ENCODE results near the gene TCOF1. TPM values are rescaled to one million over a fixed set of nuclear protein-coding genes. Genes with fewer than 3 reads are reported as not detected.

The TCOF1 gene
- total and polyA plus RNA-seq, 2 donors (not counting 3 experiments of a cell fraction or from before 2014, with no cell fraction given): 11.2 to 52.0 TPM

- Histone ChIP-seq H3K9me1 (replicated peaks; ENCODE audit: control insufficient read depth, extremely low read depth, insufficient read depth, low read length) (no peaks in the 10 kb centered on the region), H3K27ac (ENCODE audit: insufficient read depth, low read depth, low read length) (no peak overlapping the region), H3K79me2 (ENCODE audit: control insufficient read depth, insufficient read depth, low read length) (no peaks in the 10 kb centered on the region), H3K9me3 (replicated peaks; ENCODE audit: control insufficient read depth, insufficient read depth, low read length) (no peaks in the 10 kb centered on the region), H3K4me2 (ENCODE audit: insufficient read depth, low read length) (no peak overlapping the region), H3K27me3 (ENCODE audit: control insufficient read depth in 2 of 2, insufficient read depth in 2 of 2, low read length in 2 of 2) (no peaks in the 10 kb centered on the region), H3K9ac (replicated peaks; ENCODE audit: extremely low read depth, insufficient read depth, low read length) (no peak overlapping the region), H3K4me3 (replicated peaks in 1 of 3; ENCODE audit: insufficient read depth in 1 of 3, low read depth in 1 of 3, low read length in 3 of 3) (no peak overlapping the region), H4K20me1 (replicated peaks; ENCODE audit: control insufficient read depth, extremely low read depth, insufficient read depth, low read length) (no peaks in the 10 kb centered on the region), H3K4me1 (ENCODE audit: control insufficient read depth, extremely low read depth, insufficient read depth, low read length) (peaks cover 3% of the 10 kb centered on the region), H2AFZ (ENCODE audit: low read depth, low read length) (no peak overlapping the region), H3K36me3 (ENCODE audit: control insufficient read depth in 2 of 2, extremely low read depth in 1 of 2, insufficient read depth in 2 of 2, low read length in 2 of 2) (no peaks in the 10 kb centered on the region)
- intact Hi-C loops (cut with micrococcal nuclease) (no loop called here), dilution Hi-C loops (cut with MboI; ENCODE audit: extremely low pct_ligation_motif_present, low sequenced_read_pairs) (no loop called here)
- ChIA-PET POLR2A (no interaction called here), CTCF (interaction anchor here (1.3 to 3.0 kb wide), 5 partner anchors 13 to 84 kb away, joined by 5 to 25 read pairs (median 10); no protein-coding TSS in a partner anchor)
- no peak for DNase-seq (ENCODE audit: low read depth, low spot score)
- no TSS peak for BruUV-seq (replicated peaks)
- FAIRE-seq: no peak
- TF ChIP-seq JUN (IDR thresholded peaks at IDR 0.05; ENCODE audit: borderline replicate concordance, insufficient read depth, insufficient read length, low read depth): no peak
Measured at GRCh38 chr5:150352244-150353031, 5.1 kb upstream of the TCOF1 start.

- no TSS peak for BruUV-seq (replicated peaks)
- no peaks in the 10 kb centered on the region for H3K27me3 ChIP-seq (ENCODE audit: control insufficient read depth in 2 of 2, insufficient read depth in 2 of 2, low read length in 2 of 2)
- dilution Hi-C loops (cut with MboI; ENCODE audit: extremely low pct_ligation_motif_present, low sequenced_read_pairs): no loop called here
- H3K4me1 ChIP-seq (ENCODE audit: control insufficient read depth, extremely low read depth, insufficient read depth, low read length): peaks cover 3% of the 10 kb centered on the region
- CTCF ChIA-PET: no interaction called here
- POLR2A ChIA-PET: no interaction called here
- no peaks in the 10 kb centered on the region for H3K36me3 ChIP-seq (ENCODE audit: control insufficient read depth in 2 of 2, extremely low read depth in 1 of 2, insufficient read depth in 2 of 2, low read length in 2 of 2)
- no peak overlapping the region for H2AFZ ChIP-seq (ENCODE audit: low read depth, low read length)
- FAIRE-seq (no peak), DNase-seq (ENCODE audit: low read depth, low spot score) (no peak)
- H3K27ac ChIP-seq (ENCODE audit: insufficient read depth, low read depth, low read length): no peak overlapping the region
- no peaks in the 10 kb centered on the region for H3K9me1 ChIP-seq (replicated peaks; ENCODE audit: control insufficient read depth, extremely low read depth, insufficient read depth, low read length)
- H4K20me1 ChIP-seq (replicated peaks; ENCODE audit: control insufficient read depth, extremely low read depth, insufficient read depth, low read length): no peaks in the 10 kb centered on the region
- H3K4me3 ChIP-seq (replicated peaks in 1 of 3; ENCODE audit: insufficient read depth in 1 of 3, low read depth in 1 of 3, low read length in 3 of 3): no peak overlapping the region
- no peak overlapping the region for H3K4me2 ChIP-seq (ENCODE audit: insufficient read depth, low read length)
- peaks cover 6% of the 10 kb centered on the region for H3K79me2 ChIP-seq (ENCODE audit: control insufficient read depth, insufficient read depth, low read length)
- no peak overlapping the region for H3K9ac ChIP-seq (replicated peaks; ENCODE audit: extremely low read depth, insufficient read depth, low read length)
- TF ChIP-seq FOS (IDR thresholded peaks at IDR 0.05; ENCODE audit: borderline replicate concordance, insufficient read depth, low read length) (no peak), MYC (IDR thresholded peaks at IDR 0.05; ENCODE audit: low read depth, low read length) (no peak), GATA2 (IDR thresholded peaks at IDR 0.05; ENCODE audit: insufficient read depth, insufficient read length, low read depth, low read length) (no peak), MAX (IDR thresholded peaks at IDR 0.05; ENCODE audit: insufficient read depth, insufficient read length) (no peak), POLR2A (IDR thresholded peaks at IDR 0.05; ENCODE audit: low read depth, low read length) (no peak), EZH2 (IDR thresholded peaks at IDR 0.05; ENCODE audit: borderline replicate concordance, low read depth, low read length, severe bottlenecking) (no peak), POLR2AphosphoS5 (IDR thresholded peaks at IDR 0.05; ENCODE audit: insufficient read depth, low read depth, low read length) (no peak), JUN (IDR thresholded peaks at IDR 0.05; ENCODE audit: borderline replicate concordance, insufficient read depth, insufficient read length, low read depth) (no peak), CTCF (IDR thresholded peaks at IDR 0.05; ENCODE audit: extremely low read depth in 1 of 2, insufficient read depth in 1 of 2, low read depth in 1 of 2, low read length in 2 of 2) (no peak)
- no peaks in the 10 kb centered on the region for H3K9me3 ChIP-seq (replicated peaks; ENCODE audit: control insufficient read depth, insufficient read depth, low read length)
- intact Hi-C loops (cut with micrococcal nuclease): no loop called here
Measured at GRCh38 chr5:150353032-150353675, 4.3 kb upstream of the TCOF1 start.

All from endothelial cell of umbilical vein (primary cell).